ENCODE measurements around the gene CMSS1.

GRCh38 chr3:99877031-99877579 lies 59.4 kb downstream of the CMSS1 start:
- TF ChIP-seq CTCF (conservative IDR thresholded peaks at IDR 0.05; ENCODE audit: low read depth, low read length) (no peak), EZH2 (IDR thresholded peaks at IDR 0.05; ENCODE audit: borderline replicate concordance, low read depth, low read length, poor library complexity, severe bottlenecking) (no peak)

Measured in A673 (cell line).